ENCODE results near the gene PLVAP. TPM values are rescaled to one million over a fixed set of nuclear protein-coding genes. Genes with fewer than 3 reads are reported as not detected.

Gene PLVAP
- polyA plus RNA-seq, 1 donor (not counting 4 experiments of a cell fraction or from before 2014, with no cell fraction given) = not detected

DNA sequence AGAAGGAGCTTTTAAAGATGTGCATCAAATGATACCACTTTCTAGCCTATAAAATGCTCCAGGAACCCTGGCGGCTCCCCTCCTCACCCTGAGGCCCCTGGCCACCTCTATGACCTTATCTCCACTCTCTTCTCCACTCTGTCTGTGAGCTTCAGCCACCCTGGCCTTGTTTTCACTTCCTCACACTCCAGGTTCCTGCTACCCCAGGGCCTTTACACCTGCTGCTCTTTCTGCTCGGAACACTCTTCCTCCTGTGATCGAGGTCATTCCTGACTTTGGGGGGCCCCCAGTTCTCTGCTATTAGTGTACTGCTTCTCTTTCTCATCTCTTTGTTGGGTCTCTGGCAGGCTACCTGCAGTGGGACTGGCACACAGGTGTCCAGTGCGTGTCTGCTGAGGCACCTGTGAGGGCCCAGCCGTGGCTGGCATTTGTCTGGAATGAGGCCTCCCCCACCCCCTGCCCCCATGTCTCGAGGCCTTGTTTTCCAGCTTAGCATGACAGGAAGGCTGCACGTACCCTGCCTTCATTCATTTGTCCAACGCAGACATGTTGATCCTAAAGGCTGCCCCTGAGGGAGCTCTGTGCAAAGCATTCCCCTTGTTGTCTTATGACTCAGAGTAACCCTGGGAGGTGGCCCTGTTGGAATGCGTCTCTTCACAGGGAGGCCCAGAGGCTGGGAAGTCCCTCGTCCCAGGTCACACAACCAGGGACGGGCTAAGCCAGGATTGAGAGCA, 65.5 kb downstream of the PLVAP start:
- peak; percentile 53 for FAIRE-seq
- peaks cover 51% of the 10 kb centered on the region for H3K79me2 ChIP-seq (ENCODE audit: control insufficient read depth, insufficient read depth, low read length)
- peak overlapping the region; percentile 59 for H3K9ac ChIP-seq (ENCODE audit: control insufficient read depth, extremely low read depth, insufficient read depth, low read length)
- DNase-seq (ENCODE audit: low read depth, low spot score) = no peak
- no peaks in the 10 kb centered on the region for H3K9me3 ChIP-seq (ENCODE audit: control insufficient read depth, low read depth, low read length)
- peaks cover 4% of the 10 kb centered on the region for H4K20me1 ChIP-seq (ENCODE audit: control insufficient read depth, extremely low read depth, insufficient read depth, low read length)
- H3K4me3 ChIP-seq (ENCODE audit: control insufficient read depth in 2 of 3, extremely low read depth in 1 of 3, insufficient read depth in 2 of 3, low read depth in 1 of 3, low read length in 3 of 3) = peak overlapping the region in 2 of 3 experiments; percentile 2 to 21
- no peak for TF ChIP-seq CTCF (optimal IDR thresholded peaks at IDR 0.05 in 1 of 3, IDR thresholded peaks at IDR 0.05 in 1 of 3, conservative IDR thresholded peaks at IDR 0.05 in 1 of 3; ENCODE audit: extremely low read depth in 1 of 3, insufficient read depth in 2 of 3, low read length in 3 of 3)
- no peak for TF ChIP-seq EZH2 (IDR thresholded peaks at IDR 0.05; ENCODE audit: low read length)
- peak overlapping the region; percentile 54 for H3K4me2 ChIP-seq (ENCODE audit: control insufficient read depth, extremely low read depth, insufficient read depth, low read depth, low read length)
- no peaks in the 10 kb centered on the region for H3K27me3 ChIP-seq (ENCODE audit: control insufficient read depth, extremely low read depth, insufficient read depth, low read length)
- peaks cover 17 to 24% of the 10 kb centered on the region in 2 experiments for H3K36me3 ChIP-seq (ENCODE audit: control insufficient read depth in 2 of 2, extremely low read depth in 1 of 2, insufficient read depth in 2 of 2, low read length in 2 of 2)
- H3K4me1 ChIP-seq (ENCODE audit: control insufficient read depth, extremely low read depth, insufficient read depth, low read length) = peaks cover 25% of the 10 kb centered on the region
- no peak overlapping the region for H2AFZ ChIP-seq (ENCODE audit: control insufficient read depth, low read length)
- H3K9me1 ChIP-seq (ENCODE audit: control insufficient read depth, extremely low read depth, insufficient read depth, low read length) = no peaks in the 10 kb centered on the region
- peak overlapping the region; percentile 73 for H3K27ac ChIP-seq (ENCODE audit: control insufficient read depth, insufficient read depth, low read length)
- dilution Hi-C loops (cut with MboI; ENCODE audit: extremely low pct_ligation_motif_present, low sequenced_read_pairs) = no loop called here

GRCh38 chr19:17309965-17310461, 67.1 kb downstream of the PLVAP start:
- Histone ChIP-seq H3K79me2 (ENCODE audit: control insufficient read depth, insufficient read depth, low read length) (peaks cover 55% of the 10 kb centered on the region), H3K4me3 (ENCODE audit: control insufficient read depth in 2 of 3, extremely low read depth in 1 of 3, insufficient read depth in 2 of 3, low read depth in 1 of 3, low read length in 3 of 3) (peak overlapping the region; percentile 83 to 97 (median 94)), H3K27me3 (ENCODE audit: control insufficient read depth, extremely low read depth, insufficient read depth, low read length) (no peaks in the 10 kb centered on the region), H3K36me3 (ENCODE audit: control insufficient read depth in 2 of 2, extremely low read depth in 1 of 2, insufficient read depth in 2 of 2, low read length in 2 of 2) (peaks cover 14 to 16% of the 10 kb centered on the region in 2 experiments), H2AFZ (ENCODE audit: control insufficient read depth, low read length) (no peak overlapping the region), H3K9me3 (ENCODE audit: control insufficient read depth, low read depth, low read length) (no peaks in the 10 kb centered on the region), H3K4me1 (ENCODE audit: control insufficient read depth, extremely low read depth, insufficient read depth, low read length) (peaks cover 31% of the 10 kb centered on the region), H3K4me2 (ENCODE audit: control insufficient read depth, extremely low read depth, insufficient read depth, low read depth, low read length) (peak overlapping the region; percentile 83), H4K20me1 (ENCODE audit: control insufficient read depth, extremely low read depth, insufficient read depth, low read length) (peaks cover 4% of the 10 kb centered on the region), H3K9ac (ENCODE audit: control insufficient read depth, extremely low read depth, insufficient read depth, low read length) (peak overlapping the region; percentile 87), H3K27ac (ENCODE audit: control insufficient read depth, insufficient read depth, low read length) (peak overlapping the region; percentile 67), H3K9me1 (ENCODE audit: control insufficient read depth, extremely low read depth, insufficient read depth, low read length) (peaks cover under 1% of the 10 kb centered on the region)
- DNase-seq (ENCODE audit: low read depth, low spot score) (no peak), FAIRE-seq (no peak)
- dilution Hi-C loops (cut with MboI; ENCODE audit: extremely low pct_ligation_motif_present, low sequenced_read_pairs) = no loop called here
- TF ChIP-seq EZH2 (IDR thresholded peaks at IDR 0.05; ENCODE audit: low read length) = no peak
- TF ChIP-seq CTCF (optimal IDR thresholded peaks at IDR 0.05 in 1 of 3, IDR thresholded peaks at IDR 0.05 in 1 of 3, conservative IDR thresholded peaks at IDR 0.05 in 1 of 3; ENCODE audit: extremely low read depth in 1 of 3, insufficient read depth in 2 of 3, low read length in 3 of 3) = no peak

Data from keratinocyte (primary cell).